SK-N-SH treated with all-trans-retinoic acid at 6 μM for 48 hours (cell line): ENCODE results near the gene OR10P1.

Experiments used
- ATAC-seq: fragments of 200-7000 bp; cut with Tn5 transposase; 3 replicates; pipeline ENCODE4 v1.9.1; 2020; ENCODE audit warnings: mild to moderate bottlenecking, moderate library complexity
- ARNTL ChIP-seq: fragments of 450-650 bp; formaldehyde crosslinking; IDR thresholded peaks from 2 replicates; pipeline ENCODE4 v1.5.0; 2020; ENCODE audit warnings: low read depth, mild to moderate bottlenecking, moderate library complexity, borderline replicate concordance
- BACH2 ChIP-seq: fragments of 250-450 bp; sonication (Bioruptor Pico); IDR thresholded peaks from 2 replicates; pipeline ENCODE4 v1.9.0; 2021; ENCODE audit warnings: mild to moderate bottlenecking, borderline replicate concordance
- CREB5 ChIP-seq: fragments of 250-450 bp; sonication (Bioruptor Pico); IDR thresholded peaks from 2 replicates; pipeline ENCODE4 v1.5.1; 2020; ENCODE audit warnings: low read depth, mild to moderate bottlenecking, moderate library complexity
- CSDC2 ChIP-seq: fragments of 250-450 bp; sonication (Bioruptor Pico); IDR thresholded peaks from 2 replicates; pipeline ENCODE4 v1.5.0; 2020; ENCODE audit warnings: mild to moderate bottlenecking, moderate library complexity
- CSRNP3 ChIP-seq: fragments of 250-450 bp; sonication (Bioruptor Pico); IDR thresholded peaks from 2 replicates; pipeline ENCODE4 v1.5.1; 2021; ENCODE audit warnings: mild to moderate bottlenecking, moderate library complexity
- ESRRG ChIP-seq: fragments of 250-450 bp; sonication (Bioruptor Pico); IDR thresholded peaks from 2 replicates; pipeline ENCODE4 v1.6.1; 2021; ENCODE audit warnings: mild to moderate bottlenecking
- GLIS3 ChIP-seq: fragments of 250-450 bp; sonication (Bioruptor Pico); IDR thresholded peaks from 2 replicates; pipeline ENCODE4 v1.5.0; 2020; ENCODE audit warnings: mild to moderate bottlenecking, moderate library complexity
- ISL1 ChIP-seq: fragments of 250-450 bp; sonication (Bioruptor Pico); IDR thresholded peaks from 2 replicates; pipeline ENCODE4 v2.1.2; 2022; ENCODE audit warnings: mild to moderate bottlenecking, moderate library complexity
- OSR1 ChIP-seq: fragments of 250-450 bp; sonication (Bioruptor Pico); IDR thresholded peaks from 2 replicates; pipeline ENCODE4 v1.8.0; 2022; ENCODE audit warnings: moderate library complexity, mild to moderate bottlenecking, inconsistent platforms
- PATZ1 ChIP-seq: fragments of 250-450 bp; sonication (Bioruptor Pico); IDR thresholded peaks from 2 replicates; pipeline ENCODE4 v1.8.0; 2020; ENCODE audit warnings: mild to moderate bottlenecking, moderate library complexity, borderline replicate concordance
- POU6F1 ChIP-seq: fragments of 250-450 bp; sonication (Bioruptor Pico); IDR thresholded peaks from 2 replicates; pipeline ENCODE4 v1.8.0; 2021; ENCODE audit warnings: low read depth, mild to moderate bottlenecking, moderate library complexity, borderline replicate concordance
- PPARA ChIP-seq: fragments of 250-450 bp; sonication (Bioruptor Pico); IDR thresholded peaks from 2 replicates; pipeline ENCODE4 v1.5.0; 2020; ENCODE audit warnings: mild to moderate bottlenecking, borderline replicate concordance
- RARB ChIP-seq: fragments of 250-450 bp; sonication (Bioruptor Pico); IDR thresholded peaks from 2 replicates; pipeline ENCODE4 v1.8.0; 2021; ENCODE audit warnings: mild to moderate bottlenecking, moderate library complexity
- SNAI2 ChIP-seq: fragments of 250-450 bp; sonication (Bioruptor Pico); IDR thresholded peaks from 2 replicates; pipeline ENCODE4 v1.5.0; 2020; ENCODE audit warnings: mild to moderate bottlenecking, moderate library complexity
- TCF4 ChIP-seq: fragments of 250-450 bp; sonication (Bioruptor Pico); IDR thresholded peaks from 2 replicates; pipeline ENCODE4 v1.8.0; 2021; ENCODE audit warnings: mild to moderate bottlenecking, moderate library complexity, borderline replicate concordance
- TOX ChIP-seq: fragments of 250-450 bp; sonication (Bioruptor Pico); IDR thresholded peaks from 2 replicates; pipeline ENCODE4 v1.8.0; 2021; ENCODE audit warnings: mild to moderate bottlenecking, moderate library complexity, borderline replicate concordance
- TSHZ2 ChIP-seq: fragments of 250-450 bp; sonication (Bioruptor Pico); IDR thresholded peaks from 2 replicates; pipeline ENCODE4 v1.5.0; 2020; ENCODE audit warnings: mild to moderate bottlenecking, moderate library complexity
- ZC3H10 ChIP-seq: fragments of 250-450 bp; sonication (Bioruptor Pico); IDR thresholded peaks from 2 replicates; pipeline ENCODE4 v1.5.1; 2021; ENCODE audit warnings: mild to moderate bottlenecking, moderate library complexity
- ZFP3 ChIP-seq: fragments of 250-450 bp; sonication (Bioruptor Pico); IDR thresholded peaks from 2 replicates; pipeline ENCODE4 v1.5.0; 2020; ENCODE audit warnings: mild to moderate bottlenecking, moderate library complexity
- ZFP30 ChIP-seq: fragments of 450-650 bp; formaldehyde crosslinking; IDR thresholded peaks from 2 replicates; pipeline ENCODE4 v1.5.0; 2022; ENCODE audit warnings: mild to moderate bottlenecking, moderate library complexity
- ZNF565 ChIP-seq: fragments of 450-650 bp; formaldehyde crosslinking; conservative IDR thresholded peaks from 2 replicates; pipeline ENCODE4 v1.5.0; 2020; ENCODE audit warnings: low read depth, mild to moderate bottlenecking, moderate library complexity
- ZNF70 ChIP-seq: fragments of 450-650 bp; formaldehyde crosslinking; IDR thresholded peaks from 2 replicates; pipeline ENCODE4 v1.5.0; 2020; ENCODE audit warnings: mild to moderate bottlenecking, moderate library complexity
- ZNF8 ChIP-seq: fragments of 450-650 bp; formaldehyde crosslinking; IDR thresholded peaks from 2 replicates; pipeline ENCODE4 v1.5.0; 2020; ENCODE audit warnings: mild to moderate bottlenecking, moderate library complexity

Gene OR10P1

GRCh38 chr12:55626154-55626553 is 10.5 kb upstream of the OR10P1 start:
- ATAC-seq = no peak
- no peak for TF ChIP-seq ZFP30 (CRISPR knock-in tag)
- no peak for TF ChIP-seq PPARA
- no peak for TF ChIP-seq ZFP3 (CRISPR knock-in tag)
- no peak for TF ChIP-seq CSDC2 (CRISPR knock-in tag)
- no peak for TF ChIP-seq ARNTL
- TF ChIP-seq POU6F1 (CRISPR knock-in tag) = no peak
- TF ChIP-seq ZNF8 (CRISPR knock-in tag) = no peak
- no peak for TF ChIP-seq ZC3H10 (CRISPR knock-in tag)
- no peak for TF ChIP-seq OSR1 (CRISPR knock-in tag)
- no peak for TF ChIP-seq PATZ1 (CRISPR knock-in tag)
- no peak for TF ChIP-seq CSRNP3 (CRISPR knock-in tag)
- no peak for TF ChIP-seq CREB5 (CRISPR knock-in tag)
- TF ChIP-seq ISL1 (CRISPR knock-in tag) = no peak
- TF ChIP-seq TSHZ2 (CRISPR knock-in tag) = no peak
- no peak for TF ChIP-seq GLIS3 (CRISPR knock-in tag)
- TF ChIP-seq ZNF70 (CRISPR knock-in tag) = no peak
- TF ChIP-seq ZNF565 (CRISPR knock-in tag) = no peak
- TF ChIP-seq RARB (CRISPR knock-in tag) = no peak

- ATAC-seq = no peak
- no peak for TF ChIP-seq ZNF8 (CRISPR knock-in tag)
- no peak for TF ChIP-seq TOX
Measured at GRCh38 chr12:55629058-55629841, 7.4 kb upstream of the OR10P1 start.

GRCh38 chr12:55631056-55631455 is 5.6 kb upstream of the OR10P1 start:
- ATAC-seq = no peak

GRCh38 chr12:55631733-55632132 is 5.0 kb upstream of the OR10P1 start:
- no peak for ATAC-seq
- TF ChIP-seq GLIS3 (CRISPR knock-in tag) (no peak), ZNF70 (CRISPR knock-in tag) (no peak), TCF4 (no peak), POU6F1 (CRISPR knock-in tag) (no peak), OSR1 (CRISPR knock-in tag) (no peak), BACH2 (no peak), ESRRG (CRISPR knock-in tag) (no peak), ZNF565 (CRISPR knock-in tag) (no peak), RARB (CRISPR knock-in tag) (no peak), TOX (no peak), PATZ1 (CRISPR knock-in tag) (no peak), ZFP30 (CRISPR knock-in tag) (no peak), SNAI2 (CRISPR knock-in tag) (no peak), ZC3H10 (CRISPR knock-in tag) (no peak), ARNTL (no peak)

More at GRCh38 chr12:55631056-55631455, 5.6 kb upstream of the OR10P1 start:
- TF ChIP-seq ZNF70 (CRISPR knock-in tag) (no peak), ZNF565 (CRISPR knock-in tag) (no peak), ZC3H10 (CRISPR knock-in tag) (no peak)
- TF ChIP-seq, all 23 proteins: peak for 0
